IPS DF 6.9 (cell line): ENCODE results near the gene FNDC3B.

ENCODE experiments used
- DNase-seq: peaks from one replicate; pipeline ENCODE4 v3.0.0-alpha.2; 2013; ENCODE audit warnings: low read depth, low spot score
- H3K27ac ChIP-seq: one replicate; pipeline ENCODE4 v1.5.1; 2013; ENCODE audit warnings: low read length, control low read depth
- H3K27me3 ChIP-seq: 2 replicates; pipeline ENCODE4 v1.6.1; 2013; ENCODE audit warnings: mild to moderate bottlenecking, low read length; ENCODE audit not compliant: control insufficient read depth, insufficient read depth
- H3K36me3 ChIP-seq: 2 replicates; pipeline ENCODE4 v1.6.1; 2013; ENCODE audit warnings: low read length; ENCODE audit not compliant: control insufficient read depth, insufficient read depth
- H3K4me1 ChIP-seq: 2 replicates; pipeline ENCODE4 v1.6.1; 2013; ENCODE audit warnings: low read length; ENCODE audit not compliant: control insufficient read depth, insufficient read depth
- H3K4me3 ChIP-seq: 2 replicates; pipeline ENCODE4 v1.5.1; 2013; ENCODE audit warnings: mild to moderate bottlenecking, low read length
- H3K9me3 ChIP-seq: 2 replicates; pipeline ENCODE4 v1.6.1; 2013; ENCODE audit warnings: low read length, inconsistent platforms; ENCODE audit not compliant: control insufficient read depth, insufficient read depth
- WGBS: extraction: QIAGEN DNeasy Blood & Tissue Kit; methylation state at CpG from one replicate; pipeline ENCODE4 v1.1.7; 2013; ENCODE audit warnings: mixed read lengths, missing lambda C conversion rate; ENCODE audit not compliant: insufficient read length, insufficient coverage; 5-methylcytosine and 5-hydroxymethylcytosine counted together

Gene FNDC3B

DNA sequence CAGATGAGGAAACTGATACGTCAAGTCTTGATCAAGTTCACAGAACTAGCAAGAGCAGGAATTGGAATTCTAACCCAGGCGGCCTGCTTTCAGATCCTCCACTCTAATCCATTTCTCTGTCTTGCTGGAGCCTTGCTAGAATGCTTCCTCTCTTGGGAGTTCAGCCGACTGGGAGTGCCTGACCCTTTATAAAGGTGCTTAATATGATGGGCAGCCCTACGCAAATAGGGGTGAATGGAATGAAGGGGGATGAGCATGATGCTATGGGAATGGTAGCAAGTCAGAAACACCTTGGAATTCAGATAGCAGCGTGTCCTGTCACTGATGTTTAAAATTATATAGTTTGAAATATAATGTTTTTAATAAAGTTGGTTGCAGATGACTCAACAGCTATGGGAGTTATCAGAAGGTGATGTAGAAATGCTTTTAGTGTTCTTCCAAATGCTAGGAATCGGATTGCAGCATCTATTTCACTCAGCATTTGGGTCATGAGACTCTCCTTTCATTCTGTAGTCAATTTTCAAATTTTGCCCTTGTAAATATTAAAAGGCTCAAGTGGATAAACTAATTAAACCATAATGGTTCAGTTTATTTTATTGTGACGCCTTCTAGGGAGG, 150.7 kb downstream of the FNDC3B start:
- H3K27me3 ChIP-seq = no peaks in the 10 kb centered on the region
- H3K9me3 ChIP-seq = no peaks in the 10 kb centered on the region
- DNase-seq = no peak
- H3K4me3 ChIP-seq = no peak overlapping the region
- no peaks in the 10 kb centered on the region for H3K36me3 ChIP-seq
- no peaks in the 10 kb centered on the region for H3K4me1 ChIP-seq
- H3K27ac ChIP-seq = no peak overlapping the region
- no CpG with 5 or more reads among the region's 7 CpGs for WGBS

DNA sequence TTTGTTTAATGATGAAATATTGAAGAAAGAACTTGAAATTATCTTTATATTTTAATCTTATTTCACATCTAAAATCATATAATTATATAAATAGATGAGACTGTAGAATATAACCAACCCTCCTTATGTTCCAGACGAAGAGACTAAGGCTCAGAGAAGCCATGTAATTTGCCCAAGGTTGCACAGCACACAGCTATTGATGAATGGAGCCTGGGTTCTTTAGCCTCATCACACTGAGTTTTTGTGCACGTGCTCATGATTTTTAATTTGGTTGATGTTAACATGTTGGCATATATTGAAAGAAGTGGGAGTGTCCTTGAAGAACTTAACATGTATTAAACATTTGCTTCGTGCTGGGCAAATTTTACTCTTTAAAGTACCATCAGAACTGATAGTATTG, 151.6 kb downstream of the FNDC3B start:
- H3K27me3 ChIP-seq = no peaks in the 10 kb centered on the region
- H3K9me3 ChIP-seq = no peaks in the 10 kb centered on the region
- no peak overlapping the region for H3K4me3 ChIP-seq
- H3K36me3 ChIP-seq = no peaks in the 10 kb centered on the region
- H3K27ac ChIP-seq = no peak overlapping the region
- DNase-seq = no peak
- WGBS = no CpG with 5 or more reads among the region's 3 CpGs
- H3K4me1 ChIP-seq = no peaks in the 10 kb centered on the region

DNA sequence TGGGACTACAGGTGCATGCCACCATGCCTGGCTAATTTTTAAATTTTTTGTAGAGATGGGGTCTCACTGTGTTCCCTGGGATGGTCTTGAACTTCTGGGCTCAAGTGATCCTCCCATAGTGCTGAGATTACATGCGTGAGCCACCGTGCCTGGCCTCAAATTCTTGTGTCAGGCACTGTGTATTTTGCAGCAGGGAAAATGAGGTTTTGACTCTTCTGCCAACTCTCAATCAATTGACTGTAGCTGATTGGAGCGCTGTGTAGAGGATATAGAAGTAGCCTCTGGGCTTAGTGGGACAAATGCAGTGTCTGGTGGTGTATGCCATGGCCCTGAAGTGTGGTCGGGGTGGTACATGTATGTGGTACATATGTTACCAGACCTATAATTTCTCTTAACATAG, 152.3 kb downstream of the FNDC3B start:
- WGBS = no CpG with 5 or more reads among the region's 4 CpGs
- no peak for DNase-seq
- H3K27ac ChIP-seq = no peak overlapping the region

DNA sequence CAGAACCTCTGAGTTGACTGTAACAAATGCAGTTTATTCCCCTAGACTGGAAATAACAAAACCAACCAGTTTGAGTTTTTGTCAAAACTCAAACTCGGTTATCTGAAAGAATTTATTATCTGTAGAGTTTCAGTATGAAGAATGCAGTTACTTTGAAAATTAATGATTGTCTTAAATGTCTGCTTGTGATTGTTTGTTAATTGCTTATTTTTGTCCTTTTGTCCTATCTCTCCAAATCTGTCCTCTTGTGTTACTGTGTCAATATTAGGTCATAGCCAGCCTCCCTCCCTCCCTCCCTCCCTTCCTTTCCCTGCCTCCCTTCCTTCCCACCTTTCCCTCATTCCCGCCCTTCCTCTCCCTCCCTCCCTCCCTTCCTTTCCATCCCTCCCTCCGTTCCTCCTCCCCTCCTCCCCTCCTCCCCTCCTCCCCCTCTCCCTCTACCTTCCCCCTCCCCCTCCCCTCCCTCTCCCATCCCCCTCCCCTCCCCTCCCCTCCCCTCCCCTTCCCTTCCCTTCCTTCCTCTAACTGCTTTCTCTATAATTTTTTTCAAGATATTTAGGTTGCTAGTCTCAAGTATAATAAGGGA, 153.5 kb downstream of the FNDC3B start:
- no peak overlapping the region for H3K27ac ChIP-seq
- no peaks in the 10 kb centered on the region for H3K36me3 ChIP-seq
- H3K27me3 ChIP-seq = no peaks in the 10 kb centered on the region
- WGBS = no CpG with 5 or more reads among the region's 3 CpGs
- H3K4me1 ChIP-seq = no peaks in the 10 kb centered on the region
- no peak overlapping the region for H3K4me3 ChIP-seq
- no peaks in the 10 kb centered on the region for H3K9me3 ChIP-seq
- DNase-seq = no peak

More for the DNA sequence above, 152.3 kb downstream of the FNDC3B start:
- no peaks in the 10 kb centered on the region for H3K36me3 ChIP-seq
- no peak overlapping the region for H3K4me3 ChIP-seq
- H3K4me1 ChIP-seq = no peaks in the 10 kb centered on the region
- H3K27me3 ChIP-seq = no peaks in the 10 kb centered on the region
- H3K9me3 ChIP-seq = no peaks in the 10 kb centered on the region

DNA sequence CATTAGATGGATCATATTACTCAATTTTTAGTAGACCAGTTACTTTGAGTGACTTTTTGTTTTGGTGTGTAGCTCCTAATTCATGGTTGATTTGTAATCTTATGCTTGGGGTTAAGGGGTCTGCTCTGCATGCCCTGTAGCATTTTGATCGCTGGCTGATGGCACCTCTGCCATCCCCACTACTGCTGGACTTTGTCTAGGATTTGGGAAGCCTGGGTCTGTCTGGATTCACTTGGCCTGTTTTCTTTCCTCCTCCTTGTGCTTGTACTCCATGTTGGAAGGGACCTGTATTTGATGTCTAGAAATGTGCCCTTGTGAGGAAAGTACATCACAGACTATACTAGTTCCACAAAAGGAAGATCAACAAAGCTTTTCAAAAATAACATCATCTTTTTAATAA, 154.1 kb downstream of the FNDC3B start:
- WGBS = no CpG with 5 or more reads among the region's 1 CpG
- H3K27ac ChIP-seq = no peak overlapping the region
- no peaks in the 10 kb centered on the region for H3K36me3 ChIP-seq
- H3K4me3 ChIP-seq = no peak overlapping the region
- no peaks in the 10 kb centered on the region for H3K4me1 ChIP-seq
- H3K9me3 ChIP-seq = no peaks in the 10 kb centered on the region
- H3K27me3 ChIP-seq = no peaks in the 10 kb centered on the region
- DNase-seq = no peak

DNA sequence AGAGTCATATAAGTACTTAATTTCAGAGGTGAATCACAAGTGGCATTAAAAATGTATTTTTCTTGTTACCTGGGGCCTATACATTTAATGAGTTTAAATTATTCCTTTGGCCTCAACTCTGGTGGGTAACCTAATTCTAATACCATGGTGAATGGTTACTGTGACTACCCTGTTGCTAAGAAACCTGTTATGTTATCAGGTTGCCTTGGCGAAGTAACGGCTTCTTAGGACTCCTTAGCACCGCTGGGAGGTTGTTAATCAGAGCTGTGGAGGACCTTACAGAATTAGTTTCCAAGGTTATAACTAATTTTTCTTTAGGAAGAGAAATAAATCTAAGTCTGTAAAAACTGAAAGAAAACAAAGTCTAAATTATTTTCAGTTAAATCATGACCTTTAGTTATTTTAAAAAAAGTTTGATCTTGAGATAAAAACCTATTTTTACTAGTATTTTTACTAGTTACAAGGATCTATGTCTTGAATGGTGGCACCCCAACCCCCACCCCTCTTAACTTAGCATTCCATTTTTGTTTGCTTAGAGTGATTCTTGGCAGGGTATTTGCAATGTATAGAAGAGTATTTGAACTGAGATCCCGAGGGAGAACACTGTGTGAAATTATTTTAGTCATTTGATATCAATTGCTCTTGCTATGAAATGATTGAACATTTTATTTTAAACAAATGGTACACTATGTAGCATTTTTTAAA, 155.5 kb downstream of the FNDC3B start:
- Histone ChIP-seq H3K9me3 (no peaks in the 10 kb centered on the region), H3K27ac (no peak overlapping the region), H3K4me1 (no peaks in the 10 kb centered on the region), H3K36me3 (no peaks in the 10 kb centered on the region), H3K27me3 (no peaks in the 10 kb centered on the region), H3K4me3 (no peak overlapping the region)
- DNase-seq = no peak
- no CpG with 5 or more reads among the region's 4 CpGs for WGBS

DNA sequence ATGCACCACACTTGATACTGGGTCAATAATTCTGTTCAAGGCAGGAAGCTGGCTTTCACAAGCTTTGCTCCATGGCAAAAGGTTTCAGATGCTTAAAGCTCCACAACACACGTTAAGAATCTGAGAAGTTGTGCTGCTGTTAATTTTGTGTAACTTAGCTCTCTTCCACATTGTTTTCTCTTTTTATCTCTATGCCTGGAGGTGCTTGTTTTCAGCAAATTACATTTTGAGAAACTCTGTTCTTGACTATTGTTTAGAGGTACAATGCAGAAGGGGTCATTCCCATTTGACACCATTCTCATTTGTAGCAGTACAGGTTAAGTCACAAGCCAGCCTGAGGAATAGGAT, 156.0 kb downstream of the FNDC3B start:
- Histone ChIP-seq H3K4me1 (no peaks in the 10 kb centered on the region), H3K27ac (no peak overlapping the region), H3K36me3 (no peaks in the 10 kb centered on the region), H3K4me3 (no peak overlapping the region), H3K27me3 (no peaks in the 10 kb centered on the region), H3K9me3 (no peaks in the 10 kb centered on the region)
- DNase-seq = no peak
- no CpG with 5 or more reads among the region's 1 CpG for WGBS

DNA sequence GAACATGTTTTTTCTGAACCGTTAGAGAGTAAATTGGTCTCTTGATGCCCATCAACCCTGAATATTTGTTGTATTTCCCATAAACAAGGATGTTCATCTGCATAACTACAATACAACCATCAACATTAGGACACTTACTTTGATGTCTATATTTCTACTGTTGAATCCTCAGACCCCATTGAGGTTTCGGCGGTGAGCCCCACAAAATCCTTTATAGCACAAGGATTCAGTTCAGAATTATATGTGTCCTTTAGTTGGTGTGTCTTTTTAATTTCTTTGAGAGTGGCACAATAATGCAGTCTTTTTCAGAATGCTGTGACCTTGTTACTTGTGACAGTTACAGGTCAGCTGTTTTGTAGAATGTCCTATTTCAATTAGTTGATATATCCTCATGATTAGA, 158.0 kb downstream of the FNDC3B start:
- no CpG with 5 or more reads among the region's 3 CpGs for WGBS
- no peaks in the 10 kb centered on the region for H3K36me3 ChIP-seq
- no peak for DNase-seq
- no peaks in the 10 kb centered on the region for H3K27me3 ChIP-seq
- no peaks in the 10 kb centered on the region for H3K9me3 ChIP-seq
- no peak overlapping the region for H3K27ac ChIP-seq
- no peak overlapping the region for H3K4me3 ChIP-seq
- H3K4me1 ChIP-seq = no peaks in the 10 kb centered on the region

DNA sequence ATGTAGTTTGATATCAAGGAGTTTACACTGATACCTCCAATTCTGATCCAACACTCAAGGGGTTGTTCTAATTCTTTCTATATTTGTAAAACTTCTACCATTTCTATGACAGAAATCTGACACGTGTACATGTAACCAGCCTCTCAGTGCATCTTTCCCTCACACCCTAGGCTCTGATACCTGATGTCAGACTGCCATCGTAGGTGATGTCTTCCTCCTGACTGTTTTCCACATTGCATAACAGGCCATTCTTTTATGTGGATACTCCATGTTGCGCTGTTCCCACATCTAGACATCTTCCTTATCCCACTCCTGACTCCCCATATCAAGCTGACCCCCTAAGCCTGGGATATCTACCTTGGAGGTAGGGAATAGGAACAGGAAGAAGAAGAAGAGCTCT, 159.1 kb downstream of the FNDC3B start:
- no peaks in the 10 kb centered on the region for H3K4me1 ChIP-seq
- WGBS = no CpG with 5 or more reads among the region's 3 CpGs

DNA sequence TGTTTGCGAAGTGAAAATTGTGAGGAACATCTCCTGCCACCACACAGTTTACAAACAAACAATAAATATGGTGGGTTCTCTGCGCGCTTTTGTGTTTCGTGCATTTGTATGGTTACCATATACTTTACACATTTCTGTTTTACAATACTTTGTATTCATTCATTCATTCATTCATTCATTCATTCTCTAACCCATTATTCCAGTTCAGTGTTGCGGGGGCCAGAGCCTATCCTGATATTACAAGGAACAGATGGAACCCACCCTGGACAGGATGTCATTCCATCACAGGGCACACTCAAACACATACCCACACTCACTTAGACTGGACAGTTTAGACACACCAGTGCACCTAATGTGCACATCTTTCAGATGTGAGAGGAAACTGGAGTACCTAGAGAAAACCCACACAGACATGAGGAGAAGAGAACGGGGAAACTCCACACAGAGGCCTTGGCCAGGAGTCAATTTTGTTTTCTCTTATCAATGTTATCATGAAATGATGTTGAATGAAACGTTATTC, 160.5 kb downstream of the FNDC3B start:
- H3K36me3 ChIP-seq = no peaks in the 10 kb centered on the region
- H3K4me3 ChIP-seq = no peak overlapping the region
- no peaks in the 10 kb centered on the region for H3K4me1 ChIP-seq
- H3K9me3 ChIP-seq = no peaks in the 10 kb centered on the region
- no peaks in the 10 kb centered on the region for H3K27me3 ChIP-seq
- DNase-seq = no peak
- no peak overlapping the region for H3K27ac ChIP-seq
- no CpG with 5 or more reads among the region's 7 CpGs for WGBS

More for the DNA sequence above, 159.1 kb downstream of the FNDC3B start:
- Histone ChIP-seq H3K4me3 (no peak overlapping the region), H3K36me3 (no peaks in the 10 kb centered on the region), H3K27me3 (no peaks in the 10 kb centered on the region), H3K9me3 (no peaks in the 10 kb centered on the region), H3K27ac (no peak overlapping the region)
- DNase-seq = no peak
